ENCODE results near the gene MS4A7.
"Not testable (repeated sequence)": the region's sequence is repeated elsewhere in the genome, so short reads cannot be mapped to it uniquely, and the experiment has no call there.

The MS4A7 gene, protein sequence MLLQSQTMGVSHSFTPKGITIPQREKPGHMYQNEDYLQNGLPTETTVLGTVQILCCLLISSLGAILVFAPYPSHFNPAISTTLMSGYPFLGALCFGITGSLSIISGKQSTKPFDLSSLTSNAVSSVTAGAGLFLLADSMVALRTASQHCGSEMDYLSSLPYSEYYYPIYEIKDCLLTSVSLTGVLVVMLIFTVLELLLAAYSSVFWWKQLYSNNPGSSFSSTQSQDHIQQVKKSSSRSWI

DNA sequence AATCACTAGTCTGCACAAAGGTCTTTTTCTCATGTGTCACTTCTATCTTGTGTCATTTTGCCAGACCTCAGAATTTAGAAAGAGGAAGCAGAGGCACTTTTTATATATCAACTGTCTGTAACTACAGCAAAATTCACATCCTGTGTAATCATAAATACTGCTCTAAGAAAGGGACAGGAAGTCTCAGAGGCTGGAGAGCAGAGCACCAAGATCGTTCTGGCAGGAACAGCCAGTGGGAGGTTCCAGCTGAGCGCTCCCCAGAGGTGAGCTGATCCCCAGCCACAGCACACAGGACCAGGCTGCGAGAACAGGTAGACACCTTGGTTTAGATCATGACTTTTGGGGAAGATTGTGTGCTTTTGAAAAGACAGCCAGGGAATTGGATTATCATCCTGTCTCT lies at the start of gene MS4A7:
TSS of gene MS4A7 (plus strand) at position 179 of the 400 bp plus-strand sequence. CDS start 4,610 bp downstream, outside the sequence.
- no peak for DNase-seq

DNA sequence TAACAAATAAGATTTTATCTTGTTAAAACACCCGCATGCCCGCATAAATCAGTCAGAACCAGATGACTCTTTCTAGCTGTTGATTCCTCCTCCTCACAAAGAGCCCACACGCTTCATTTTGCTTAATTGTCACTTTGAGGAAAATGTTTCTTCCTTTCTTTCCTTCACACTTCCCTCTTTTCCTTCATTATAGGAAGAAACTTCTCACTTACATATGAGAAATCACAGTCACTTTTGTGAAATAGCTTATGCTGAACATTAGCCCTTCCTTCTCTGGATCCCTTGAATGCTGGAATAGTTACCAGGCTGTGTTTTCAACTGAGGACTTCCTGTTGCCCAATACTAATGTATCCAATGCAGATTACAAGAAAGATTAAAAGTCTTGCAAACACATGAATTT lies 45.5 kb upstream of the MS4A7 start:
- DNase-seq = no peak

DNA sequence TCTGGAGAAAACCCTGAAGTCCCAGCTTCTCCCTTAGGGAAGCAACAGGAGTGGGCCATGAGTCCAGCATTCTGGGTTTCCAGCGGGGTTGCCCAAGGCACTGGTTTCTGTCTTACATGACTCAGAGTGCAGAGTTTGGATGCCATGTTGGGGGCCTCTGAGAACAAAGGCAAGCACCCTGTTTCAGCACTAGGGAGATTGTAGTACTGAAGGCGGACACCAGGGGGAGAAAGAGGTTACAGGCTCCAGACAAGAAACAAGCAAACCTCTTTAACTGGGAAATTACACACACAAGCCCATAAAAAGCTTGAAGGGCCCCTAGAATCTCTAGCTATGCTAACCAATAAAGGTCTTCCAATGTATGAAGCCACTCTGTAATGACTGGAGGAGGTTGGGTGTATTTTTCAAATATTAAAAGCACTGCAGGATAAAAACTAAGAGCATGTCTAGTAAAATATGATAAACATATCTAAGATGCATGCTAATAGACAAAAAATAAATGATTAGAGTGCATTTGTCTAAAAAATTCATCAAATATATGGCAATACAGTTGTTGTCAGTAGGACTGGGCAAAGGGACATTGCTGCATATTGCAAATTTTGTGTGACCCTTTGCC lies 44.2 kb upstream of the MS4A7 start:
- peak; percentile 75 to 79 for DNase-seq

DNA sequence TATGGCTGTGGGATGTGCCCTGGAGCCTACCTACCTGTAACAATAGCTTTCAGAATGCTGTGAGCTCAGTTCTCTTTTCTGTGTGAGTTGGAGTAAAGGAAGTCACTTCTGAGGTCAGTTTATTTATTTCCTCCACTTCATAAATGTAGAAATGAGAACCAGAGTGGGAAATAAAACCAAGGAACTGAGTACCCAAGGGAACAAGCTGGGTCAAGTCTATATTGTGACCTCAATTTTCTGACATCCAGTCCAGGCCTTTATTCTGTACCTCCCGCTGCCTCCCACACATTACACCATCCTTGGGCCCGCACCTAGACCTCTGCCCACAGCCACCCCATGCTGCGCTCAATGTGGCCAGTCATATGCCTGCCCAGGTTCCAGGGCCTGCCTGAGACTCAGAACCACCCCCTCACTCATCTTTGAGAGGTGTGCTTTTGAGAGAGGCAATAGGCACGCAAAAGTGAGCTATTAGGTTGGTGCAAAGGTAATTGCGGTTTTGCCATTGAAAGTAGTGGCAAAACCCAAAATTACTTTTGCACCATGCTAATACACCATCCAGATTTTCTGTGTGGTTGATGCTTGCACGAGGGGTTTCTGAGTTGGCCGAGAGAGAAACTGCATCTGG lies 41.5 kb upstream of the MS4A7 start:
- no peak for DNase-seq

DNA sequence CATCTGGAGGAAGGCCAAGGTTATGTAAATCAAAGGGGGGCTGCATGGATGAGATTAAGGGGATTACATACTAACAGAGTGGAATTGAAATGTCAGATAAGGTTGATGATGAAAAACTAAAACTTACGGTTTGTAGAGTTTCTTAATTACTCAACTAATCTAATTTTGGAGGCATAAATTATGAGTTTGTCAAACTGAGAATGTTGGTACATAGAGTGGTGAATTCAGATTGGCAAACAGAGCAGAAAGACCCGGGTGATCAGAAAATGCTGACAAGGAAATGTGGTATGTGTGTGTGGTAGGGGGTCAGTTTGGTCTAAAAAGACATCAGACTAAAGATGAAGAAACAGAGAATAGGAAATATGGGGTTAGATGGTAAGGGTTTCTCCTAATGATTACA lies 40.3 kb upstream of the MS4A7 start:
- no peak for DNase-seq

DNA sequence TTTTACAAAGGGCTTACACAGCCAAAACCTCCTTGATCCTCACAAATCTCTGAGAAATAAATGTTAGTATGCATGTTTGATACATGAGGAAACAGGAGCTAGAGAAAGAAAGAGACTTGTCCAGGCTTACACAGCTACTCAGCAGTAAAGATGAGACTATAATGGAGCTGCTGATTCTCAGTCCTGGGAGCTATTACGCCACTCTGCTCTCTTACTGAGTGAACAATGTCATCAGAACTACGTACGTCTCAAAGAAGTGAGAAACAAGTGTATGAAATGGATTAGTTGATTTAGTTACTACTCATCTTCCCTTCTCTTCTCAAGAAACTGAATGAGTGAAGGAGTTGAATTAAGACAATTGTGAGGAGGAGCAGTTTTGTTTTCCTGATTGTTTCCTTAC lies 39.0 kb upstream of the MS4A7 start:
- no peak for DNase-seq

DNA sequence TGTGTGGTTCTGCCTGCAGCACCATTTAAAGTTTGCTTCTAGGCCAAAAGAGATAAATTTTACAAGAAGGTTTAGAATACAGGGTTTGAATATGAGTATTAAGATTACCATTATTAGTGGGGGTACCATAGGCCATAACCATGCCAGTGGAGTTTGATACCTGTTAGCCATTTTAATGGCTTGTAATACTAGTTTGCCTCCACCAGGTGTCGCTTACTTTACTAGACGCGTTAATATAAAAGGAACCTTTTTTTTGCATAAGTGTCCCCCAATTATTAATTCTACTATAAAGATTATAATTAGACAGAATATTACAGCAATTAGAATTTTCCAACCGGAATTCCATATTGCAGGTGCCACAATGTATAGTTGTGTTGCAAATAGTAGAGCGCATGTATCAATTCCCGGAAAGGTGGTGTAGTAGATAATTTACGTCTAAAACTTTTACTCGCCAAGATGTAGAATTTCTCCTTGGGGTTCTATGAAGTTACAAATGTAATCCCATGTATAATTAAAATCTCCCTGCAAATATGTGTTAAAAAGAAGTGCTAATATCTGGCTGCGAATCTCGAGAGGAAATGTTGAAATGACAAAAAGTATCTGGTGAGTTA lies 35.1 kb upstream of the MS4A7 start:
- DNase-seq = no peak

DNA sequence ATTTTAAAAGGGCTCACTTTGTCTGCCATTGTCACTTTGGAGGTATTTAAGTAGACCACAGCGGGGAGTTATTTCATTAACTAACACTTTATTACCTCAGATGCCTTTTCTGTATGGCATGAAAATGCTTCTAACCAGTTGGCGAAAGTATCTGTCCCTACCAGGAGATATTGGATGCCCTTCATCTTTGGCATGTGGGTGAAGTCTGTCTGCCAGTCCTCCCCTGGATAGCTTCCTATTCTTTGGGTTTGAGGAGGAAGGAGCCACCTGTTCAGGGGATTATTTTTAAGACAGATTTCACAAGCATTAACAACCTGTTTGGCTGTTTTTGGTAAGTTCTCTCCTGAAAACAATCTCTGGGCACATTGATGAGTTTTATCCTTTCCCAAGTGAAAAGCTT lies 34.2 kb upstream of the MS4A7 start:
- DNase-seq = no peak

DNA sequence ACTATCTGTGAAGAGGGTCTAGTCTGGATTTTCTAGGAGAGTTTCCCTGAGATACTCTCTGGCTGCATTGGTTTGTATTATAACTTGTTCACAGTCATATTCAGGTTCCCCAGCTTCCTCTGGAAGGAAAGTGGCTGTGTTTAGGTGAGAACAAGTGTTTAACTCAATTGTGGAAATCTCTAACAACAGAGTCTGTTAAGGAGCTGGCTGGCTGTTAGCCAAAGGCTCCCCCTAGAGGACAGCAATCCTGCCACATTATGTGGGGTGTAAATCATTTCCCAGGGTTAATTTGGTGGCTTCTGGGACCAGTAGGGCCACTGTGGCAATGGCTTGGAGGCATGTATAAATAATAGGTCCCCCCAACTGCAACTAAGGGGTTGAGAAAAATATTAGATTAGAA lies 32.8 kb upstream of the MS4A7 start:
- peak in 1 of 2 donors; percentile 39 for DNase-seq

DNA sequence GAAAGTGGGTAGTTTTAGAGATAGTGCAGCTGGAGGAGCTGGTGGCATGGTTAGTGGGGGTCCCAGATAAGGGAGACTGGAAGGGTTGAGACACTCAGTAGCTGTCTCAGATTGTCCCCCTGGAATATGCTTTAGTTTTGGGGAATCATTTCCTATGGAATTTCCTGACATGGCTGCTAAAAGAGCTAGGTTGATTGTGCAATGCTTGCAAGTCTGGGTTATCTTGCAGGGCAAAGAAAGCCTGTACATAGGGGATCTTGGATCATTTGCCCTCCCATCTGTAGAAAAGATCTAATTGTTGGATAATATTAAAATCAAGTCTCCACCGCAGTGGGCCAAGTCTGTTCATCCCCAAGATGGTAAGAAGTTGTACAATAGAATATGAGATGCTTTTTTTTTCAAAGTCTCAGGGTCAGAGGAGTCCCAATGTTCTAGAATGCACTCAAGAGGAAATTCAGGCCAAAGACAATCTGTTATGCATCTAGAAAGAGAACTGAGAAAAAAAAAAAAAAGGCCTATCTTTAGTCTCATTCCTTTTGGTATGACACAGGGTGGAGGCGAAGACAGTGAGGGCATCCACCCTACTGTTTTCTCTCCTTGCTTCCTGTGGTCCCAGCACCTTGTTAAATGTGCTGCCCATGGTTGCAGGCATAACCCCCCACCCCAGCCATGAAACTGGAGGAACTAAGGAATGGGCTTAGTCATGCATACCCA lies 31.1 kb upstream of the MS4A7 start:
- DNase-seq = no peak

DNA sequence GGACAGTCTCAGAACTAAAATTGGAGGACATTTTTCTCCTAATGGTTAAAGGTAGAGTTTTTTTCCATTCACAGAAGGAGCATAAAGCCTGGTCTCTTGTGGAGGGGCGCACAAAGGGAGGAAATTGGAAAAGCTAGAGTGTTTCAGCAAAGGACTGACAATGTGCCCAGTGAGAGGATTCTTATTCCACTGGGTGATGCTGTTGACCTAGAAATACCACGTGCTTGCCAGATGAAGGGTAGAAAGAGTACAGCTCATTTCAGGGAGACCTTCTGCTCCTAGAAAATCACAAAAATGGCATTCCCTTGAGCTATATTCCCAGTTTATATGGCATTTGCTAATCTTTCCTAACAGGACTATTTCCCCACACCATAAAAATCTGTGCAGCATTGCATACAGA lies 30.2 kb upstream of the MS4A7 start:
- DNase-seq = no peak

DNA sequence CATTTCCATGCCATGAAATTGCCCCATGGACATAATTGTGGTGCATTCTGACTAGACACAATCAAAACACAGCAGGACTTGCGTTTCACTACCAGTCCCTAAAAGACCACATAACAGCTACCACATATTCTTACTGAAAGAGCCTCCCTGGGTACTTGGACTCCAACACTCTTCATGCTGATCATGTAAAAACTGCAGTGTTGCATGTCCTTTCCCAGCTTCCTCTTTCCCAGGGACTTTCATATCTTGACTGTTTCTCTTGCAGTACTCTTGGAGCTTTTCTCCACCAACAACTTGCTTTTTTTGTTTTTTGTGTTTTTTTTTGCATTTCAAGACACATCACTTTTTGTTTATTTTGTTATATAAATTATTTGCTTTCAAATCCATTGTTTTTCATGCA lies 28.3 kb upstream of the MS4A7 start:
- no peak for DNase-seq

DNA sequence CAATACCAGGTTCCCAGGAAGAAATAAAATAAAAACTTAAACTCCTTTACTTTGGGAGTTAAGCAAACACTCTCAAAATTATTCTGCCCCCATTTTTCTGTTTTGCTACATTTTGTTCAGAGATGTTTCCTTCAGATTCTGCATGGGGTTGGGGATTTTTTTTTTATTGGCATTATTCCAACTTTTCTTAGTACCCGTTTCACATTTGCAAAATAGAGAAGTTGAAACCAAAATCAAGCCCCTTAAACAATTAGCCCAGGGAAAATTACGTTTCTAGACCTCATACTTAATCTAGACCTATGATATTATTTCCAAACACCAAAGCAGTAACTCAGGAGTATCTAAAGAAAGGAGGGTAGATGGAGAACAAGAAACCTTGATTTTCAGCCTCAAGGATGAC lies 20.6 kb upstream of the MS4A7 start:
- no peak for DNase-seq

DNA sequence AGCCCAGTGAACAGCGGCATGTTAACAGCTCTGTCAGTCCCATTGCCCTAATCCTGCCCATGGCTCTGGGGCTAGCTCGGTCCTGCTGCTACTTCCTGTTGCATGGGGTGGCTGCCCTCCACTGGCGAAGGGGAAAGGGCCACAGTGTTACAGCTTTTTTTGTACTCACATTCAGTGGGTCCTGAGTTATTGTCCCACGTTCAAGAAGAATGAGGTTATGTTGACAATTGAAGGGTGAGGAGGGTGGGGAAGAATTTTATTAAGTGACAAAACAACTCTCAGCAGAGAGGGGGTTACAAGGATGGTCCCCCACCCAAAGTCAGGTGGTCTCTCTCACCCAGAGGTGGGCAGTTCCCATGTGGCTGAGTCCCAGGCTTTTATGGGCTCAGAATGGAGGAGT lies 17.7 kb upstream of the MS4A7 start:
- no peak for DNase-seq

DNA sequence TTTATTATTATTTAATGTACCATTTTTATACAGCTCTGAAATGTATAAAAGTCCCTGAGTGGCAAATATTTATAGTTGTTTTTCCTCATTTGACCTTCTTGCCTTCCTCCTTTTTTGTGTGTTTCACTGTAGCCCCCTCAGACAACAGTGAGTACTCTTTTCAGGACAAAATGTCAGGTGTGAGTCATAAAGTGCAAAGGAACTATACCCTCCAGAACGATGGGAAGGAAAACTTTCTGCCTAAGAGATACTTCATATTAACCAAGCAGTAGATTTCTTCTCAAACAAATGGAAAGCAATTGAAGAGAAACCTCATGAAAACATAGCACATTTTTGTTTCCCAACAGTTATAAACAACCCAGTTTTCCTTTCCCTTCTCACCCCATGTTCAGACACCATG lies 16.1 kb upstream of the MS4A7 start:
- DNase-seq = no peak

DNA sequence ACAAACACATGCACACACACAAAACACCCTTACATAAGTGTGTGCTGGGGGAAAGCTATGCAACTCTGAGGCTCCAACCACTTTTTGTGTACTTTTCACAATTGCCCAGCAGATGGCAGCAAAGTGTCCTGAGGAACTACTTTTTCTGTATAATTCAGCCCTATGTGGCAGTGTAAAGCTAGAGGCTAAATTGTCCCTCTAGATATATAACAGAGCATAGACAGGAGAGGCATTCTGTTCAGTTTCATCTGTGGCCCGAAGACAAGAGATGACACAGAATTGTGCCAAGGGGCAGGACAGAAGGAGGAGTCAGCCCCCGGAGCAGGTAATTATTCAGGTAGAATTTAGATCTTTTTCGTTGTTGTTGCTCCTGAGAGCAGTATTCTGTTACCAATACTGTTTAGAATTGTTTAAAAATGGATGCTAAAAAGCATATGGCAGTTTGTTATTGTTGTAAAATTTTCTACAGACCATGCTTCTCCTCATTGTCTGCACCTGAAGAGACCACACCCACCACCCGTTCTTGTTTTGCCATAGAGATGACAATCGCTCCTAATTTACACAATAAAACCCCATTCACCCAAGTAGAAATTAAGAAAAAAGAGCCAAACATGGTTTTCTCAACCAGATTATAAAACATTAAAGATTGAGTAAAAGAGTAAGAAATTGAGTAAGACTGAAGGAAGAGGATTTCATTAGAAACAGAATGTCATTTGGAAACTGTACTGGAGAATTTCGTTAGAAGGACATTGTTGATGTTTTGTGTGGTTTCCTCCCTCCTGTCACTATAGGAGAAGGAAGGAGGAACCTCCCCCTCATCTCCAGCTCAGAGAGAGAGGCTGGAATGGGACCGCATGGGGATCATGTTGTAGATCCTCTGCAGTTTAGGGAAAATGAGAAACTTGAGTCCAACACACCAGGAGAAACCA lies 14.5 kb upstream of the MS4A7 start:
- DNase-seq = peak; percentile 58 to 69

DNA sequence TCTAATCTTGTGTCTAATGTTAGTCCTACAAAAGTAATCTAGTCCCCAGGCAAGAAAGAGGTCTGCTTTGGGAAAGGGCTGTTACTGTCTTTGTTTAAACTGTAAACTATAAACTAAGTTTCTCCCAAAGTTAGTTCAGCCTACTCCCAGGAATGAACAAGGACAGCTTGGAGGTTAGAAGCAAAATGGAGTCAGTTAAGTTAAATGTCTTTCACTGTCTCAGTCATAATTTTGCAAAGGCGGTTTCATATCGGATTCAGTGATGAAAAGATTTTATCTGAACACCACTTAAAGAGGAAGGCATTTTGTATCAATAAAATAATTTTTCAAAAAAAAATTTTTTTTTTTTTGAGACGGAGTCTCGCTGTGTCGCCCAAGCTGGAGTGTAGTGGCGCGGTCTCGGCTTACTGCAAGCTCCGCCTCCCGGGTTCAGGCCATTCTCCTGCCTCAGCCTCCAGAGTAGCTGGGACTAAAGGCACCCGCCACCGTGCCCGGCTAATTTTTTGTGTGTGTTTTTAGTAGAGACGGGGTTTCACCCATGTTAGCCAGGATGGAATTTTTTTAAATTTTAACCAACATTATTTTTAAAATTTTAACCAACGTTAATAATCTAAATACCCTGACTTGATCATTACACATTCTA lies 11.9 kb upstream of the MS4A7 start:
- DNase-seq = not testable (repeated sequence)

DNA sequence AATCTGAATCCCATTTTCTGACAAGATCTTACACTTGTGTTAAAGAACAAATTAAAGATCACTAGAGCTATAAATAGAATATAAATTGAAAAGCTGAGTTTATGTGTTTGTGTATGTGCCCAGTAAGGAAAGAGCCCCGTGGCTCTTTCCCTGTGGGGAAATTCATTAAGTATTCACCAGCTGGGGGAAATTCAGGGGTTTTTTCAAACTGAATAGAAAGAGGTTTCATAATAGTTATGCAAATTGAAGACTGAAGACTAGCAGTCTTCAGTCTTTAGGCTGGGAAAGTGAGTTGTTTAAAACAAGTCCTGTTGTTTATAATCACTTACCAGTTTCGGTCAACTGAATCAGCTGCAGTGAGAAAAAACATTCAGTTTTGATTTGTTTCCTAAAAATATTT lies 11.3 kb upstream of the MS4A7 start:
- no peak for DNase-seq

DNA sequence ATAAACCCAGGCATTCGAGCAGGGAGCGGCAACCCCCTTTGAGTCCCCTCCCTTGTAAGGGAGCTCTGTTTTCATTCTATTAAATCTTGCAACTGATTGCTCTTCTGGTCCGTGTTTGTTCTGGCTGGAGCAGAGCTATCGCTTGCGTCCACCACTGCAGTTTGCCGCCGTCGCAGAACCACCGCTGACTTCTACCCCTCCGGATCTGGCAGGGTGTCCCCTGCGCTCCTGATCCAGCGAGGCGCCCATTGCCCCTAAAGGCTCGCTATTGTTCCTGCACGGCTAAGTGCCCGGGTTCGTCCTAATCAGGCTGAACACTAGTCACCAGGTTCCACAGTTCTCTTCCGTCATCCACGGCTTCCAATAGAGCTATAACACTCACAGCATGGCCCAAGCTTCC lies 10.4 kb upstream of the MS4A7 start:
- DNase-seq = no peak

DNA sequence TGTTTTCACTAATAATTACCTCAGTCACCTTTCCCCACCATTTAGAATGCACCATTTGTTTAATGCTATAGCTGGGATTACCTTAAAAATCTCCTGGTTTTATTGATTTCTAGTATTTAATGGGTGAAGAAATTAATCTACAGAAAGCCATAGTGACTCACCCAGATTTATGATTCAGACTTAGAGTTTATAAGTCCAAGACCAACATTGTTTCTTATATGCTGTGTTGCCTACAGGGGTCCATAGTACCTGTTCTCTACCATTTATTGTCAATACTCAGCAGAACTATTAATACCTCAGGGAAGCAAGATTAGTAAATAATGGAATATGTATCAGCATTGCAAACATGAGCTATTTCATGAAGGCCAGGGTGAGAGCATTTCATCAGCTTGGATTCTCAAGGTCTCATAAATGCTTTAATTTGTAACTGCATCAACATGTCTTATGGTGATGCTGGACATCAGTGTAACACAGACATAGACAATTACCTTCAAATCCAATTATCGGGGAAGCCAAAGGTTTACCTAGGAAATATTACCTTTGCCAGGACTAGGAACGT lies 8.0 kb upstream of the MS4A7 start:
- no peak for DNase-seq

DNA sequence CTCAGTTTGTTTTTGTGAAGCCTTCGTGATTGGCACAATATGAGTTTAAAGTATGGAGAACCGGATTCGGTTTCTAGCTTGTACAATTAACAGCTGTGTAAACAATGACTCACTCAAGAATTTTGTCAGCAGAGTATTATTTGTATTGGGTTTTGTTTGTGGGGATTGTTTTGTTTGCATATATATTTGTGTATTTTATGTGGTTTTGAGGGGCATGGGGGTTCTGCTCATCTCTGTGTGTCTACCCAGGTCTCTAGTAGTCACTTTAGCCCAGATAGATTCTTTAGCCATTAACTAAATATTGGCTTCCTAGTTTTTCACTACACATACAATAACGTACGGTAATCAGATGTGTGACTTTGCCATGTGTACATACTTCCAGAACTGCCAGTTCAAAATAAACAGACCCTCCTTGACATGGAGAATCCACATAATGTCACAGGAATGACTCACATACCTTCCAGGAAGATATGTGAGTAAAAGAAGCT lies 7.5 kb upstream of the MS4A7 start:
- no peak for DNase-seq
